Peyer's patch (tissue), 4 donors: Measurements from ENCODE around the gene SPATA6. TPM values are rescaled to one million over a fixed set of nuclear protein-coding genes. Genes with fewer than 3 reads are reported as not detected.

ENCODE experiments used
- DNase-seq, 3 donors: peaks; one replicate each; pipeline ENCODE4 v3.0.0-alpha.2; 2017 to 2019
- H3K27ac ChIP-seq, 4 donors: fragments of 200-600 bp; sonication (generic); one replicate each; pipeline ENCODE4 v1.5.1; 2016 to 2019
- H3K27me3 ChIP-seq, 2 donors: fragments of 200-600 bp; sonication (generic); one replicate each; pipeline ENCODE4 v1.5.1; 2019
- H3K36me3 ChIP-seq, 3 donors: fragments of 200-600 bp; sonication (generic); one replicate each; pipeline ENCODE4 v1.5.1; 2016 to 2019
- H3K4me1 ChIP-seq, 4 donors: fragments of 200-600 bp; sonication (generic); one replicate each; pipeline ENCODE4 v1.5.1; 2016 to 2019
- H3K4me3 ChIP-seq, 4 donors: fragments of 200-600 bp; sonication (generic); 1 replicate in 3 of 4; 2 replicates in 1 of 4; pipeline ENCODE4 v1.5.1; 2016 to 2019; ENCODE audit warnings: mild to moderate bottlenecking in 1 of 4
- H3K9me3 ChIP-seq, 4 donors: fragments of 200-600 bp; sonication (generic); one replicate each; pipeline ENCODE4 v1.5.1; 2016 to 2019; ENCODE audit warnings: mild to moderate bottlenecking in 1 of 4
- CTCF ChIP-seq, 6 experiments: fragments of 450-650 bp in 4 of 6; fragments of 200-600 bp in 2 of 6; sonication (generic) in 1 of 6; IDR thresholded peaks; one replicate each; pipeline ENCODE4 v1.5.1; 2017 to 2019; ENCODE audit warnings: antibody characterized with exemption in 6 of 6, mild to moderate bottlenecking in 3 of 6, moderate library complexity in 1 of 6
- POLR2A ChIP-seq, 2 donors: fragments of 450-650 bp; IDR thresholded peaks; one replicate each; pipeline ENCODE4 v1.5.1; 2017; ENCODE audit warnings: antibody characterized with exemption in 2 of 2, mild to moderate bottlenecking in 2 of 2, moderate library complexity in 2 of 2
- total RNA-seq, 4 donors: library from RNA; depleted of rRNA; stranded (reverse); fragments of >200 nt; gene quantifications; one replicate each; pipeline ENCODE4 v1.1.0, GENCODE V29; 2016

SPATA6 gene
- total RNA-seq, 4 donors from 2014 or later, result 7.7 to 34.7 (median 8.4) TPM

GRCh38 chr1:48430832-48431231, 41.2 kb downstream of the SPATA6 start:
- H3K27ac ChIP-seq, result no peak overlapping the region
- no peaks in the 10 kb centered on the region for H3K36me3 ChIP-seq
- TF ChIP-seq POLR2A (IDR thresholded peaks at IDR 0.05), result no peak
- no peak for TF ChIP-seq CTCF (IDR thresholded peaks at IDR 0.05)
- peaks cover 0 to 3% (median 0%) of the 10 kb centered on the region in 4 donors for H3K4me1 ChIP-seq
- DNase-seq, result no peak
- no peak overlapping the region for H3K4me3 ChIP-seq
- H3K9me3 ChIP-seq, result no peaks in the 10 kb centered on the region
- H3K27me3 ChIP-seq, result no peaks in the 10 kb centered on the region

- Histone ChIP-seq H3K4me1 (no peaks in the 10 kb centered on the region), H3K36me3 (no peaks in the 10 kb centered on the region), H3K4me3 (no peak overlapping the region), H3K9me3 (no peaks in the 10 kb centered on the region), H3K27me3 (no peaks in the 10 kb centered on the region), H3K27ac (no peak overlapping the region)
- TF ChIP-seq POLR2A (IDR thresholded peaks at IDR 0.05) (no peak), CTCF (IDR thresholded peaks at IDR 0.05) (no peak)
- DNase-seq, result no peak
Observed at GRCh38 chr1:48422009-48422408, 50.0 kb downstream of the SPATA6 start.

GRCh38 chr1:48418742-48419141, 53.3 kb downstream of the SPATA6 start:
- DNase-seq, result no peak
- no peak for TF ChIP-seq CTCF (IDR thresholded peaks at IDR 0.05)
- no peak for TF ChIP-seq POLR2A (IDR thresholded peaks at IDR 0.05)
- no peaks in the 10 kb centered on the region for H3K4me1 ChIP-seq
- no peaks in the 10 kb centered on the region for H3K27me3 ChIP-seq
- no peaks in the 10 kb centered on the region for H3K36me3 ChIP-seq
- no peak overlapping the region for H3K27ac ChIP-seq
- H3K9me3 ChIP-seq, result no peaks in the 10 kb centered on the region
- H3K4me3 ChIP-seq, result no peak overlapping the region

- no peak overlapping the region for H3K4me3 ChIP-seq
- no peaks in the 10 kb centered on the region for H3K36me3 ChIP-seq
- H3K27ac ChIP-seq, result no peak overlapping the region
- TF ChIP-seq CTCF (IDR thresholded peaks at IDR 0.05), result no peak
- no peak for TF ChIP-seq POLR2A (IDR thresholded peaks at IDR 0.05)
- no peak for DNase-seq
- no peaks in the 10 kb centered on the region for H3K9me3 ChIP-seq
- H3K4me1 ChIP-seq, result no peaks in the 10 kb centered on the region
- no peaks in the 10 kb centered on the region for H3K27me3 ChIP-seq
Observed at GRCh38 chr1:48415050-48415449, 57.0 kb downstream of the SPATA6 start.

- Histone ChIP-seq H3K9me3 (no peaks in the 10 kb centered on the region), H3K36me3 (no peaks in the 10 kb centered on the region), H3K27ac (no peak overlapping the region), H3K27me3 (no peaks in the 10 kb centered on the region), H3K4me1 (no peaks in the 10 kb centered on the region), H3K4me3 (no peak overlapping the region)
- TF ChIP-seq POLR2A (IDR thresholded peaks at IDR 0.05), result no peak
- TF ChIP-seq CTCF (IDR thresholded peaks at IDR 0.05), result no peak
- no peak for DNase-seq
Observed at GRCh38 chr1:48414264-48414663, 57.7 kb downstream of the SPATA6 start.

- no peaks in the 10 kb centered on the region for H3K4me1 ChIP-seq
Observed at GRCh38 chr1:48405940-48406339, 66.1 kb downstream of the SPATA6 start.

More at GRCh38 chr1:48405940-48406339, 66.1 kb downstream of the SPATA6 start:
- no peaks in the 10 kb centered on the region for H3K36me3 ChIP-seq
- TF ChIP-seq POLR2A (IDR thresholded peaks at IDR 0.05), result no peak
- TF ChIP-seq CTCF (IDR thresholded peaks at IDR 0.05), result no peak
- H3K27ac ChIP-seq, result no peak overlapping the region
- no peak overlapping the region for H3K4me3 ChIP-seq
- H3K9me3 ChIP-seq, result no peaks in the 10 kb centered on the region
- no peak for DNase-seq
- no peaks in the 10 kb centered on the region for H3K27me3 ChIP-seq
